ENCODE results near the gene LYPLAL1.
A peak's percentile ranks its signal among the peaks of the same experiment; 100 is the strongest.
"Not testable (repeated sequence)": the region's sequence is repeated elsewhere in the genome, so short reads cannot be mapped to it uniquely, and the experiment has no call there.

Gene LYPLAL1

GRCh38 chr1:219189021-219189824 lies 15.5 kb downstream of the LYPLAL1 start:
- H3K4me3 ChIP-seq (ENCODE audit: insufficient read depth, low read length, poor library complexity, severe bottlenecking), result no peak overlapping the region
- H3K9ac ChIP-seq (ENCODE audit: low read length), result 0 out of 2 replicates have a peak overlapping the region, but pooled peaks have one; percentile 4
- H3K4me2 ChIP-seq (ENCODE audit: low read depth, low read length, poor library complexity, severe bottlenecking), result peak overlapping the region; percentile 59
- peaks cover 10% of the 10 kb centered on the region; the same call in 1 of the 2 replicates for H3K79me2 ChIP-seq (ENCODE audit: insufficient read depth, low read length)
- no peak overlapping the region for H2AFZ ChIP-seq (ENCODE audit: low read depth, low read length, severe bottlenecking)
- H3K27me3 ChIP-seq (ENCODE audit: low read length), result no peaks in the 10 kb centered on the region
- H3K36me3 ChIP-seq (ENCODE audit: low read length), result peaks cover 7% of the 10 kb centered on the region
- no peaks in the 10 kb centered on the region for H3F3A ChIP-seq (ENCODE audit: insufficient read depth)
- no peak for TF ChIP-seq EZH2phosphoT487 (conservative IDR thresholded peaks at IDR 0.05; ENCODE audit: low read length)
- no peak for TF ChIP-seq CTCF (IDR thresholded peaks at IDR 0.05; ENCODE audit: insufficient read depth, low read length, poor library complexity, severe bottlenecking)
- H3K9me3 ChIP-seq (ENCODE audit: insufficient read depth, low read length), result no peaks in the 10 kb centered on the region
- H3K27ac ChIP-seq (ENCODE audit: low read depth, low read length), result peak overlapping the region; percentile 68
- H3K9me2 ChIP-seq (replicated peaks; ENCODE audit: insufficient read depth, low read length), result no peaks in the 10 kb centered on the region
- H4K20me1 ChIP-seq (ENCODE audit: low read depth, low read length), result no peaks in the 10 kb centered on the region

GRCh38 chr1:219189952-219190351 lies 16.3 kb downstream of the LYPLAL1 start:
- no peak for TF ChIP-seq EZH2phosphoT487 (conservative IDR thresholded peaks at IDR 0.05; ENCODE audit: low read length)
- no peak for TF ChIP-seq CTCF (IDR thresholded peaks at IDR 0.05; ENCODE audit: insufficient read depth, low read length, poor library complexity, severe bottlenecking)
- H3K27ac ChIP-seq (ENCODE audit: low read depth, low read length), result peak overlapping the region; percentile 68; the same call in 1 of the 2 replicates
- H3K79me2 ChIP-seq (ENCODE audit: insufficient read depth, low read length), result peaks cover 10% of the 10 kb centered on the region; the same call in 1 of the 2 replicates
- H3K9ac ChIP-seq (ENCODE audit: low read length), result no peak overlapping the region
- H2AFZ ChIP-seq (ENCODE audit: low read depth, low read length, severe bottlenecking), result no peak overlapping the region
- H3K4me2 ChIP-seq (ENCODE audit: low read depth, low read length, poor library complexity, severe bottlenecking), result peak overlapping the region; percentile 59
- H3K9me3 ChIP-seq (ENCODE audit: insufficient read depth, low read length), result no peaks in the 10 kb centered on the region
- no peak overlapping the region for H3K4me3 ChIP-seq (ENCODE audit: insufficient read depth, low read length, poor library complexity, severe bottlenecking)
- H3K27me3 ChIP-seq (ENCODE audit: low read length), result no peaks in the 10 kb centered on the region
- H3K9me2 ChIP-seq (replicated peaks; ENCODE audit: insufficient read depth, low read length), result no peaks in the 10 kb centered on the region
- H3F3A ChIP-seq (ENCODE audit: insufficient read depth), result no peaks in the 10 kb centered on the region
- no peaks in the 10 kb centered on the region for H4K20me1 ChIP-seq (ENCODE audit: low read depth, low read length)
- peaks cover 7% of the 10 kb centered on the region for H3K36me3 ChIP-seq (ENCODE audit: low read length)

GRCh38 chr1:219190605-219191004 lies 16.9 kb downstream of the LYPLAL1 start:
- no peak overlapping the region for H3K9ac ChIP-seq (ENCODE audit: low read length)
- peaks cover 8% of the 10 kb centered on the region; the same call in 1 of the 2 replicates for H3K79me2 ChIP-seq (ENCODE audit: insufficient read depth, low read length)
- H3K27ac ChIP-seq (ENCODE audit: low read depth, low read length), result no peak overlapping the region
- TF ChIP-seq CTCF (IDR thresholded peaks at IDR 0.05; ENCODE audit: insufficient read depth, low read length, poor library complexity, severe bottlenecking) (no peak), EZH2phosphoT487 (conservative IDR thresholded peaks at IDR 0.05; ENCODE audit: low read length) (no peak)
- no peaks in the 10 kb centered on the region for H3K9me2 ChIP-seq (replicated peaks; ENCODE audit: insufficient read depth, low read length)
- H3K9me3 ChIP-seq (ENCODE audit: insufficient read depth, low read length), result no peaks in the 10 kb centered on the region
- no peak overlapping the region for H3K4me2 ChIP-seq (ENCODE audit: low read depth, low read length, poor library complexity, severe bottlenecking)
- no peak overlapping the region for H3K4me3 ChIP-seq (ENCODE audit: insufficient read depth, low read length, poor library complexity, severe bottlenecking)
- H3K27me3 ChIP-seq (ENCODE audit: low read length), result no peaks in the 10 kb centered on the region
- H4K20me1 ChIP-seq (ENCODE audit: low read depth, low read length), result no peaks in the 10 kb centered on the region
- H3K36me3 ChIP-seq (ENCODE audit: low read length), result peaks cover 7% of the 10 kb centered on the region
- no peak overlapping the region for H2AFZ ChIP-seq (ENCODE audit: low read depth, low read length, severe bottlenecking)
- H3F3A ChIP-seq (ENCODE audit: insufficient read depth), result no peaks in the 10 kb centered on the region

DNA sequence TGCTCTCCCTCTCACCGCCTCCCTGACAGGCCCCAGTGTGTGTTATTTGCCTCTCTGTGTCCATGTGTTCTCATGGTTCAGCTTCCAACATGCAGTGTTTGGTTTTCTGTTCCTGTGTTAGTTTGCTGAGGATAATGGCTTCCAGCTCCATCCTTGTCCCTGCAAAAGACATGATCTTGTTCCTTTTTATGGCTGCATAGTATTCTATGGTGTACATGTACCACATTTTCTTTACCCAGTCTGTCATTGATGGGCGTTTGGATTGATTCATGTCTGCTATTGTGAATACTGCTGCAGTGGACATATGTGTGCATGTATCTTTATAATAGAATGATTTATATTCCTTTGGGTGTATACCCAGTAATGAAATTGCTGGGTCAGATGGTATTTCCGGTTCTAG lies 22.2 kb downstream of the LYPLAL1 start:
- H4K20me1 ChIP-seq (ENCODE audit: low read depth, low read length); H3K79me2 ChIP-seq (ENCODE audit: insufficient read depth, low read length); H3K4me3 ChIP-seq (ENCODE audit: insufficient read depth, low read length, poor library complexity, severe bottlenecking); H3F3A ChIP-seq (ENCODE audit: insufficient read depth); H3K4me2 ChIP-seq (ENCODE audit: low read depth, low read length, poor library complexity, severe bottlenecking); H3K9ac ChIP-seq (ENCODE audit: low read length); H3K27ac ChIP-seq (ENCODE audit: low read depth, low read length); H2AFZ ChIP-seq (ENCODE audit: low read depth, low read length, severe bottlenecking); H3K36me3 ChIP-seq (ENCODE audit: low read length); H3K9me2 ChIP-seq (replicated peaks; ENCODE audit: insufficient read depth, low read length); H3K9me3 ChIP-seq (ENCODE audit: insufficient read depth, low read length); H3K27me3 ChIP-seq (ENCODE audit: low read length): not testable (repeated sequence)

Measured in SU-DHL-6 (cell line).